Activated CD8-positive, alpha-beta memory T cell treated with anti-CD3 and anti-CD28 coated beads, Interleukin-2, amount 50 U/mL, for 24 hours (primary cell): Measurements from ENCODE around the gene LHFPL3.
"Not testable (repeated sequence)": the region's sequence is repeated elsewhere in the genome, so short reads cannot be mapped to it uniquely, and the experiment has no call there.

Experiments used
- DNase-seq: peaks from one replicate; pipeline ENCODE4 v3.0.0-alpha.2; 2020; ENCODE audit errors: extremely low read depth

LHFPL3 gene

GRCh38 chr7:104694710-104695109 lies 366.3 kb downstream of the LHFPL3 start:
- DNase-seq = no peak

GRCh38 chr7:104695563-104695962 lies 367.2 kb downstream of the LHFPL3 start:
- DNase-seq = no peak

DNA sequence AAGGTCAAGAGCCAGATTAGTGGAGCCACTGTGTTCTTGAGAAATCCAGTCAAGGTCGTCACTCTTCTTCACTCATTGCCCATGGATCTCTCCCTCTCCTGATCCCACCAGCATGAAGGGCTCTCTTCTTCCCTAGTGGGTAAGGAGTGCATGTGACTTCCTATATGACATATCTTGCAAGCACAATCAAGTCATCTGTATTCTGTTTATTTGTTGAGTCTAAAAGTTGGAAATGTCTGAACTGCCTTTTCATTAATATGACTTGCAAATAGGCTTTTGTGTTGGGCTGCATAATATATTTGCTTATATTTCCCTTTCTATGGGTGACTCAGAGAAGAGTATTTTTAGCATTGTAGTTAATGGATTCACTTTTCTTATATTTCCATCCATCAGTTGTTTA lies 371.9 kb downstream of the LHFPL3 start:
- no peak for DNase-seq

DNA sequence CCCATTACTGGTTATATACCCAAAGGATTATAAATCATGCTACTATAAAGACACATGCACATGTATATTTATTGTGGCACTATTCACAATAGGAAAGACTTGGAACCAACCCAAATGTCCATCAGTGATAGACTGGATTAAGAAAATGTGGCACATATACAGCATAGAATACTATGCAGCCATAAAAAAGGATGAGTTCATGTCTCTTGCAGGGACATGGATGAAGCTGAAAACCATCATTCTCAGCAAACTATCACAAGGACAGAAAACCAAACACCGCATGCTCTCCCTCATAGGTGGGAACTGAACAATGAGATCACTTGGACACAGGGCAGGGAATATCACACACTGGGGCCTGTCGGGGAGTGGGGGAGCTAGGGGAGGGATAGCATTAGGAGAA lies 392.6 kb downstream of the LHFPL3 start:
- not testable (repeated sequence) for DNase-seq

- DNase-seq = no peak
Observed at GRCh38 chr7:104723001-104723400, 394.6 kb downstream of the LHFPL3 start.

GRCh38 chr7:104758504-104758903 lies 430.1 kb downstream of the LHFPL3 start:
- DNase-seq = no peak

- DNase-seq = no peak
Observed at GRCh38 chr7:104761892-104762291, 433.5 kb downstream of the LHFPL3 start.

DNA sequence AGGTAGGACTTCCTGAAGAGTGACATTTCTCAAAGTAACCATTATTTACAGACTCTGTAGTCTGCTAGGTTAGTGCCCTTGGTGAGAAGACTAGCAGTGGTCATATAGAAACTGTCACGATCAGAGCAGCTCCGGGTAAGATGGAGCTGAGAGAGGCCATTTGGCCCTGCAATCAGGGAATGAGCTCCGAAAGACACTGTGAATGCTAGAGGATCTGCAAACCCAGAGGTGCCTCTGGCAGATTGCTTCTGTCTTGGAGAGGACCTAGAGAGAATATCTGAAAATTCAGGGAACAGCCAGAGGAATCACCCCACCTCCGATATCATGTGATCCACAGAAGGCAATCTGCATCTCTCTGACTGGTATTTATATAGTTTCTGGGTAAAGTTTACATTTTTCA lies 438.7 kb downstream of the LHFPL3 start:
- no peak for DNase-seq

- DNase-seq = no peak
Observed at GRCh38 chr7:104767826-104768536, 439.6 kb downstream of the LHFPL3 start.

DNA sequence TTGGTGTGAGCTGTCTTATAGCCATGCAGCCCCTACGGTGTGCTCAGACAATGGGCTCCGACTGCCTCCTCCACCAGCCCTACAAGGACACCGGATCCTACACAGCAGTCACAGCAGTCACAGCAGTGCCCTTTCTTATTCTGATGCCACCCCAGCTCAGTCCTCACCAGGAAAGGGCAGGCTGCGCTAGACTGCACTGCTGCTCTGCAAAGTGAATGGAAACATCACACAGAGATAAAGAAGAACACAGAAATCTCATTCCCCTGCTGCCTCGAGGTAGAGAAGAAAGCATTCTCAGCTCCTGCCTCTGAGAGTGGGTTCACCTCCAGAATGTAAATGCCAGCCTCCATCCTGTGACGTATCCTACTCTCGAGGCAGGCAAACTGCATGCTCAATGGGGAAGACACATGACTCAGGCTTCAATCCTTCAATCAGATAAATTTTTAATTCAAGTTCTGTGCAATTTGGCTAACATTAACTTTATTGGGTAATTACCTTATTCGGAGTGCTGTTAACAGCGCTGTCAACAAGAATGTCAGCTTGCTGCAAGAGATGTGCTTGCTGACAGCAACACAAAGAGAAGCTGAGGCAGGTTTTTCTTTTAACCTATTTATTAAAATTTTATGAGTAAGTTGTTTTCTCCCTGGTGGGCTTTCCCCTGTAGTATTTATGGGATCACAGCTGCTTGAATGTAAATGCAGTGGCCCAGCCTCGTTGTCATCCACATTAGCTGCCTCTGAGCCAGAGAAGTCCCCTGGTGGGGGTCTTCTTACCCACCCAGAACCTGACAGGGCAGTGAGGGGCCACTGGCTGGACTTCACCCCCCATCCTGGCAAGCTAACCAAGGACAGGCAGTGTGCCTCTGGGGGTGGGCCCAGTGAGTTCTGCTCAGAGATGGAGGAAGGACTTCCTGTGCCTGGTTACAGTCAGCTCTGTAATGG lies 444.3 kb downstream of the LHFPL3 start:
- DNase-seq = no peak

DNA sequence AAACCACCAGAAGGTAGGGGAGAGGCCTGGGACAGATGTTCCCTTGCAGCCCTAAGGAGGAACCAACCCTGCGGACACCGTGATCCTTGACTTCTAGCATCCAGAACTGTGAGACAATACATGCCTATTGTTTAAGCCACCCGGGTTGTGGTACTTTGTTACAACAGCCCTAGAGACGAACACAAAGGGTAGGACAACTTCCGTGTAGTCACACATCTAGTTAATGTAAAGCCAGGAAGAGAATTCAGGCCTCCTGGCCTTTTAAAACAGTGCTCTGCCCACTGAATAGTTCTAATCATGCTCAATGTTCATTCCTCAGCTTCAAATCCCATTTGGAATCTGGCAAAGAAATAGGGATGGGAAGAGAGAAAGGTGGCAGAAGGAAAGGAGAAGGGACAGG lies 445.4 kb downstream of the LHFPL3 start:
- no peak for DNase-seq

DNA sequence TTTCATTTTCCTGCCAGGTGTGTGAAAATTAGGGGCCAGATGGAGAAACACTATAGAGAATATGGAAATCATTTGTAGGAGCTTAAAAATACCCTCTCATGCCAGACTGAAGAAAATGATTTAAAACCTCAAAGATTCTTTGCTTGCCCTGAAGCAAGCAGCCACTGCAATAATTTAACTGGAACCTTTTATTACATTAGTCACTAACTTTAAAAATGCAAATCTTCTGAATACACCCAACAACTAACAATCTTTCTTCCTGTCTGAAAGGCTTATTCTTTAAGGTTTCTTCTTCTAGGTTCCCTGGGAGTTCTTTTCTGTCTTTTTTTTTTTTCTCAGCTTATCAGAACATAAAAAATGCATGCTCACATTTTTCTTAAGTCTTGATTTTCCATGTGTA lies 447.1 kb downstream of the LHFPL3 start:
- no peak for DNase-seq

GRCh38 chr7:104777301-104777800 lies 448.9 kb downstream of the LHFPL3 start:
- DNase-seq = no peak

DNA sequence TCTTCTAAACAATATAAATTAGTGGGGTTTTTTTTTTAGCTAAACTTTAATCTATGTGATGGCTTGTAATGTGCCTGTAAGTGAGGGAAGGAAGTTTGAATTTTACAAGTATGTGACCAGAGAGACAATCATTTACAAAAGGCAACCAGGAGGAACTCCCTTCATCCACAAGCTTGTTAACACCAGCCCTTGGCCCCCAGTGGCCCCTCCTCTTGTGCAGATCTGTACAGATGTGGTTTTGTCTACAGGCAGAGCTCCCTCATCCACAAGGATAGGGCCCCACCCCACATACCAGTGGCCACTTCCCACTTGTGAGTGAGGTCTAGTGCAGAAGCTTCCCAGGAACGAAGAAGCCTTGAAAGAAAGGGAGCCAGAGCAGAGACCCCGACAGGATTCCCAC lies 451.5 kb downstream of the LHFPL3 start:
- DNase-seq = no peak

DNA sequence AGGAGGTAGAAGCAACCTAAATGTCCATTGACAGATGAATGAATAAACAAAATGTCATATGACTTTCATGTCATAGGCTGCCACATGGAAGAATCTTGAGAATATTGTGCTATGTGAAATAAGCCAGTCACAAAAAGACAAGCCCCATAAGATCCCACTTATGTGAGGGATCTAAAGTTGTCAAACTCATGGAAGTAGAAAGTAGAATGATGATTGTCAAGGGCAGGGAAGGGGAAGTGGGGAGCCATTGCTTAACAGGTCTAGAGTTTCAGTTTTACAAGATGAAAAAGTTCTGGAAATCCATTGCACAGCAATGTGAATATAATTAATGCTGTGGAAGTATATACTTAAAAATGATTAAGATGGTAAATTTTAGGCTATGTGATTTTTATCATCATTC lies 456.3 kb downstream of the LHFPL3 start:
- no peak for DNase-seq

GRCh38 chr7:104789780-104790179 lies 461.4 kb downstream of the LHFPL3 start:
- no peak for DNase-seq

- DNase-seq = no peak
Observed at GRCh38 chr7:104790440-104790839, 462.0 kb downstream of the LHFPL3 start.

DNA sequence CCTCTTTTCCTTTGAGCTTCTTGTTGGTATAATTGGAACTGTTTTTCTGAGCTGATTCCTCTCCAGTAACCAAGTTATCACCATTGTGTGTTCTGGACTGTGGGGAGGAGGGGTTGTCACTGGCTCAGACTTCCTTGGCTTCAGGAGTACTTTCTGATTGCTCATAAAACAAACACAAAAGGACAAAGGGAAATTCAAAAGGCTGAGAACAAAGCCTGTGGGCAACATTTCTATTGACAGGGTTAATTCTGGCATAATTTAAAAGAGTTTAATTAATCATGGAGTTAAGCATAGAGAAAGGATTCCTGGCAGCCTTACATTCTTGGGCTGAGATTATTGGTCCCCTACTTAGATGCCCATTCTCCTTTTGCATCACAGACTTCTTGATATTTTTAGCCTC lies 462.7 kb downstream of the LHFPL3 start:
- DNase-seq = no peak

DNA sequence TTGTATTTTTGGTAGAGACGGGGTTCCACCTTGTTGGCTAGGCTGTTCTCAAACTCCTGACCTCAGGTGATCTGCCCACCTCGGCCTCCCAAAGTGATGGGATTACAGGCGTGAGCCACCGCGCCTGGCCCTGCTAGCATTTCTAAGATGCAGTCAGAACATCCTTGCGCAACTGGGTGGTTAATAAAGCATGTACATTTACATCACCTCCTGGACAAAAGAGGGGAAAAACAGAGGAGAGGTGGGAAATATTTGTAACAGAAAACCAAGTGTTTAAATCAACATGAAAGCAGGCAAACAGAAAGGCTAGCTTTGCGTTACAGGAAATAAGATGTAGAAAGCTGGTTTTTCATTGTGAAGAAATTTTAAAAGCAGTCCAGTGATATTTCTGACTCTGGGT lies 464.7 kb downstream of the LHFPL3 start:
- no peak for DNase-seq

- DNase-seq = no peak
Observed at GRCh38 chr7:104794154-104794553, 465.8 kb downstream of the LHFPL3 start.

DNA sequence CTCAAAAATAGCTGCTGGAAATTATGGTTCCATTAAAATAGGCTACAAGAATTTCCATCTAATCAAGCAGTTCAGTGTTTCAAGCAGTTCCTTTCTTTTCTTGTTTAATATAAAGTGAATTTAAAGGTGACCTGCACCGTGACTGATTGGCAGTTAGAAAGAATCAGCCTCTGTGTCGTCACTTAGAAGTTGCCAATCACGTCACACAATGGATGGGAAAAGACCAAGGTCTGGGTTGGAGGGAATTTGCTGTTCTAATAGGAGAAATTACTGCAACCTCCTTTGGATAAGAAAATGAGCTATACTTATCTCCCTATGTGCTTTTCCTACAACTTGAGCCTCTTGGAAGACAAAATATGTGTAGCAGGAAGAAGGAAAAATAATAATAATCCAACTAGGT lies 466.2 kb downstream of the LHFPL3 start:
- no peak for DNase-seq

DNA sequence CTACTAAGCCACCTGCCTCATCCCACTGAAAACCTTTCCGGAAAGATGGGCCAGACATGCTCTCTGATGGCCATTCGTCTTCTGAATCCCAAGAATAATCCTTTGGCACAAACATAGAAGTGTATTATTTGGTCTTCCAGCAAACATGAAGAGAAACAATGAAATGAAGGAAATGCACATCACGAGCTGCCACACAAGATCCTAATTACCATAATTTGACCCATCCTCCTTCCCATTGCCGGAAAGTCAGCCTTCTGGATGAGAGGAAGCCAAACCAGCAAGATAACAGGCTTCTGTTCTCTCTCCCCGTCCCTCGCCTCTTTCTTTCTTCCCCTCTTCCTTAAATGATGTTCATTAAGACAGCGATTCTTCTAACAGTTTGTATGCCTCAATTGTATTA lies 466.7 kb downstream of the LHFPL3 start:
- DNase-seq = no peak
